Stimulated activated naive CD8-positive, alpha-beta T cell treated with anti-CD3 and anti-CD28 coated beads, Interleukin-15, Interleukin-2, amounts not matched to agents 100 U/mL and 50 U/mL, for 24 hours (primary cell): ENCODE results near the gene DPP4.

ENCODE experiments used
- ATAC-seq: fragments of 150-1000 bp; cut with Tn5 transposase; one replicate; pipeline ENCODE4 v1.10.0; 2021
- DNase-seq: peaks from one replicate; pipeline ENCODE4 v3.0.0; 2021

The DPP4 gene

DNA sequence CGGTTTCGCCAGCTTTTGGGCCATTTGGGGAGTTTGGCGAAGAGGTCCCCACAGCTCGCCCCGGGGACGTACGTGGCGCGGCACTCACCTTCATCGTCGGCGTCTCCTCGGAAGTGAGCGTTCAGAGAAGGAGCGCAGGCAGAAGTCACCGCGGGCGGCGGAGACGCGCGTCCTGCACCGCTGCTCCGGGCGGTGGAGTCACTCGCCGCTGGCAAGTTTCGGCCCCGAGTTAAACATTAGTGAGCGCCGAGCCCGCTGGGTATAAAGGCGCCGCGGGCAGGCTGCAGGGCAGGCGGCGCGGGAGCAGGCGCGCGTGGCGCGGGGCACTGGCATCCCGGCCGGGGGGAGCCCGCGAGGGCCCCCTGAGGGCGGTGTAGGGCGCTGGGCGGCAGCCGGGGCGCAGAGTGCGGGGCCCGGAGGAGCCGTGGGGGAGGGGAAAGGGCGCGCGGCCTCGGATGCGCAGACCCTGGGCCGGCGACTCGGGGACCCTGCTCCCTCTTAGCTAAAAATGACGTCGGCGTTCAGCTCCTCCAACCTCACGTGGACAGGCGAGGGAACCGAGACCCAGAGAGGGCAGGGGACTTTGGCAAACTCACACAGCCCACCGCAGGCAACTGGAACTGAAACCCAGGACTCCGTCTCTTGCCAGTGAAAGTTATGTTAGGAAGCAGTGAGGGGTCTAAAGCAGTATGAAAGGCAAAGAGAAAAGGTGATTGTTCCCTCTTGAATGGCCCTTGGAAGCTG lies at the start of gene DPP4:
Gene DPP4 (minus strand): TSS at position 328 of the 744 bp plus-strand sequence. CDS start 234 bp downstream, at position 94.
- DNase-seq, result peak; percentile 60
- peak; percentile 71 for ATAC-seq

DNA sequence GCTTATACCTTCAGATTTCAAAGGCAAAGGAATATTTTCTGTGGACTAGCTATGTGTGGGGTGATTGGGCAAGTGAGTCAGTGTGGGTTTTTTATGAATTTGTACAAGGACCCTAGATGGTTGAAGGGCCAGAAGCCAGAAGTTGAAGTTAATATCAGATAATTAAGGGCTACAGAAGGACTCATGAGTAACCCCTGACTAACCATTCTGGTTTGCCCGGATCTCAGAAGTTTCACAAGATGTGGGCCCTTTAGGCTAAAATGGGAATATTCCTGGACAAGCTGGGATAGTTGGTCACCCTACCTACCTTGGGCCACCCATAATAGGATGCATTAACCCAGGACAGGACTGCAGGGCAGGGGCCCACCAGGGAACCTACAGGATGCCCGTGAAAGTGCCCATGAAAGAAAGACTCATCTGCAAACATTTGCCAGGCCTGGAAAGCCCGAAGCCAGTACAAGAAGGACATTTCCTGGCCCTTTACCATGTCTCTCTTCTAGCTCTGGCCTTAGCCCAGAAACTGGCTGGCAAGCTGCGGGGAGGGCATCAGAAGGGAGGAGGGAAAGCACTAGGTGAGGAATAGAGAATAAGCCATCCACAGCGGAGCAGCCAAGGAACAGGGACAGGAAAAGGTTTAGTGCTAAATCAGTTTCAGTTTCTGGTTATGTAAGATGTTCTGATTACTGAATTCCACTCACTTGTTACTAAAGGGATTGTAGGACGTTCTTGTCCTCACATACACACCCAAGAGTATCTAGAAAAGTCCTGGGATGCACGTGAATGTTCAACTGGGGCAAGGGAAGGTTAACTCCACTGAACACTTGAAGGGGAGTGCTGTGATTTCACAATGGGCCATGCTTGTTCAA lies 44.4 kb upstream of the DPP4 start:
- DNase-seq (no peak), ATAC-seq (no peak)

DNA sequence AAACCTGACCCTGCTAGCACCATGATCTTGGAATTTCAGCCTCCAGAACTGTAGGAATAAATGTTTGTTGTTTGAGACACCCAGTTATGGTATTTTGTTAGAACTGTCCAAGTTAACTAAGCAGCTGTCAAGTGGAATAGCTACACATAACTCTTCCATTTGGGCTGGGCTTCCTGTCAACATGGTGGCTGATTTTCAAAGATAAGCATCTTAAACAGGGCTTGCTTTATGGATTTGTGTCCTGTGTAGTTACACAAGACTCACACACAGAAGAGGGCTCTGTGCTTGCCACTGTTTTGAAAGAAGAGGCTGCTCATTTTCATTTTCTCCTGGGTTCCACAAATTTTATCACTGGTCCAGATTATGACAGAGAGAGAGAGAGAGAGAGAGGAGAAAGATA lies 42.3 kb upstream of the DPP4 start:
- DNase-seq (no peak), ATAC-seq (no peak)

DNA sequence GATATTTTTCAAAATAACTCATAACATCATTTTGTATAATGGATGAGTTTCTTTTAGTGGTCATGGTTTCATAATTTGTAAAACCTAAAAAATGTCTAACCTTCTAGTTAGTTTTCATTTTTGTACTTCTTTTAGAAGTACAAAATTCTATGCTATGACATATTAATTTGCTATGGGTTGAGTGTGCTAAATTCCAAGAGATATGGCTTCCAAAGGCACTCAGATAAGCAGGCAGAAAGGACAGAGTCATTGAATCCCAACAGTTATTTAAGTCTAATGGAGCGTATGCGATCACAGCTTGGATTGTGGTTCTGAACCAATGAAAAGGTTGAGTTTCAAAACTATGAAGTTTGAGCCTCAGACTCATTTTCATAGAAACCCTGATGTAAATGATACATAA lies 41.1 kb upstream of the DPP4 start:
- DNase-seq, result no peak
- ATAC-seq, result no peak

DNA sequence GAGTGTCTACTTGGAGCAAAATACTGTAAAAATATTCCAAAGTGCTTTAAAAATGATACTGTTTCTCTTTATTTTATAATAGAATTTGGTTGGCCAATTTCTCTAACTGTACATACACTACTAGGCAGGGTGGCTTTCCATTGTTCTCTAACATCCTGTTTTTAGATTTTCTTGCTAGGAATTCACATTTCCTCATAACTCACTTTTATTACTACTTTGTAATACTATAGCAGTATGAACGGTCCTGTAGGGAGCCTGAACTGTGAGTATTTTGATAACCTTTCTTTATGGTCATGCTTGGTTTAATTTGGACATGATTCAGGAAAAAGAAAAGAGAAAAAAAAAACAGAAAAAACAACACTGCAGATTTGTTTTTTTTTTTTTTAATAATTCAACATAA lies 40.3 kb upstream of the DPP4 start:
- no peak for ATAC-seq
- no peak for DNase-seq

DNA sequence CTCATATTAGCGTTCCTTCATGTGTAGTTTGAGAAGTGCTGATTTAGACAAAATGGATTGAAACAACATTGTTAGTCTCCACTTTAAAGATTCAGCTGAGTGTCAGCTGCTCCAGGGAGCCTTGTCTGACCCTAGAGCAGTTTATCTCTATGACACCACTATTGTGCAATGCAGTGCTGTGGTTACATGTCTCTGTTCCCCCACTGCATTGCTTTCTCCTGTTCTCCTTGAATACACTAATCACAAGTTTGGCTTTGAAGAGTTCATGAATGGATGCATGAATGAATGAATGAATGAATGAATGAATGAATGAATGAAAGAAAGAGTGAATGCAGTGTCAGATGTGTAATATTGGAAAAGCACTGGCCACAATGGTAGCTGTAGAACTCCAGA lies 39.8 kb upstream of the DPP4 start:
- DNase-seq, result no peak
- no peak for ATAC-seq

DNA sequence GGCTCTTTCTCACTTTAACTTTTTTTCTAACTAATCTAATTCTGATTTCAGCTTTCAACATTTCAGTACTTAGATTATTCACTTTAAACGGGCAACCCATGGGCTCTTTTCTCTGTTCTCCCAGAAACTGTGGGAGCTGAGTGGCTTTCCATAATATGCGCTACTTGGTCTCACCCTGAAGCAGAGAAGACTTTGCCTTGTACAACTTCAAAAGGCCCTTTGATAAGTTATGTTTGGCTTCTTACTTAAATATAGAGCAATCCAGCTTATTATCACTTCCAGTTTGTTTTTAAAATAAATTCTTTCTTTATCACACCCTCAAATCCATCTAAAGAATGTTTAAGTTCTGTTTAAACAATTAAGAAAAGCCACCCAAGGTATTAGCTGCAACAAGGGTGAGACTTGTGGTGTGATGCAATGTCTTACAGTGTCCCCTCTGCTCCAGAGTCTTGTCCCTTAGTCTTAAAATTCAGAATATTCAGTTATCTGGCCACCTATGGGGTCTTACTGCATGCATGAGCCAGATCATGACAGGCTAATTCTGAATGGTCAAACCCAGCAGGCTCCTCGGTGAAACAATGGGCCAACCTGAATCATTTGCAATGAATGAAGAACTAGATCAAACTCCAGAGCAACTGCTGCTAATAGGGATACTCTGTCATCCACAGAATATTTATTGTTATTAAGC lies 39.2 kb upstream of the DPP4 start:
- DNase-seq (no peak), ATAC-seq (no peak)

DNA sequence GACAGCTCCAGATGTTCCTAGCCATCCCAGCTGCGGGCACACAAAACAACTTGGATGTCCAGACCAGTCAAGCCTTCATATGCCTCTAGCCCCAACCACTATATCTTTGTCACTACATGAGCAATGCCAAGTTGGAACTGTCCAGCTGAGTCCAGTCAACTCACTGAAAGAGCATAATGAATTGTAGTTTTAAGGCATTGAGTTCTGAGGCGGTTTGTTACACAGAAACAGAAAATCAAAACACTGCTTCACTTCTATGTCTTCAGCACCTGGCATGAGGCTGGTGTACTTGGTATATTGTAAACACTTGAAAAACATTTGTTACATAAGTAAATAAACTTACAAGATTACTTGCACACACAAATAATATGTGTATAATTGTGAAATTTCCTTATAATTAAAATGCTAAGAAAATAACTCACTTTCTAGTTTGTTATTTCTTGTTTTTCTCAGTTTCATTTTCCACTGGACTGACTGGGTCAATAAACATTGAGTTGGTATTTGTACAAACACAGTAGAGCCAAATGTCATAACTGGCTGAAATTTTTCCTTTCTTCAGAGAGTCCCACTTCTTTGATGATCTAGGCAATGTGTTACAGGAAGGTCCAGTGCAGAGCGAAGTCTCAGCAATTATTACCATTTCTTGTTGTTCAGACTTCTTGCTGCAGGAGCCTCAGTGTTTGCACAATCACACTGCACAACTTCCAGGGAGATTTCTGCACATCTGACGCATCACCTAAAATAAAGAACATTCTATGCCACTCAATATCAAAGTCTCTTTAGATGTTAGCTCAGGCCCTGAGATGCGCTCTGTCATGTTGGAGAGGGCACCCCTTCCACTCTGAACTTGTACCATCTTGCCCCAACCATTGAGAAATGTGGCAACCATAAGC lies 38.2 kb upstream of the DPP4 start:
- DNase-seq, result no peak
- ATAC-seq, result no peak

DNA sequence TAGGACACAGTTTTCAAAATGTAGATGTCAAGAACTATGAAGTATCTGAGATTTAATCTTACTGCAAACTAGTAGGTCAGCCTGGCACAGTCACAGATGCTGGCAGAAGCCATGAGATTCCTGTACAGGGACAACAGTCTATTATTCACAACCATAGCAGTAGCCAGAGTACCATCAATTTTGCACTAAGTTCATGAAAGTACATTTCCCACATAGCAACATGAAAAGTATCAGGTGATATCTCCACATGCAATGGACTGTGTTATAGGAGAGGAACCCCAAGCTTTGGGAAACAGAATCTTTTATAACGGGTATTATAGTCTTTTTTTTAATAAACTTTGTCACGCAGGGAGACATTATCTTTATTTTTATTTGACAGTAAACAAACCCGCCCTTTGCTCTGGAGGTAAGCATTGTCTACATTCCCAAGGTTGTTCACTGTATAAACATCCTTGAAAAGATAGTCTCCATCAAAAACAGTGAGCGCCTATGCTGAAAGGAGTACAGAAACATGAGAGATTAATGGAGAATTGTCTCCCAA lies 33.4 kb upstream of the DPP4 start:
- no peak for DNase-seq
- no peak for ATAC-seq

DNA sequence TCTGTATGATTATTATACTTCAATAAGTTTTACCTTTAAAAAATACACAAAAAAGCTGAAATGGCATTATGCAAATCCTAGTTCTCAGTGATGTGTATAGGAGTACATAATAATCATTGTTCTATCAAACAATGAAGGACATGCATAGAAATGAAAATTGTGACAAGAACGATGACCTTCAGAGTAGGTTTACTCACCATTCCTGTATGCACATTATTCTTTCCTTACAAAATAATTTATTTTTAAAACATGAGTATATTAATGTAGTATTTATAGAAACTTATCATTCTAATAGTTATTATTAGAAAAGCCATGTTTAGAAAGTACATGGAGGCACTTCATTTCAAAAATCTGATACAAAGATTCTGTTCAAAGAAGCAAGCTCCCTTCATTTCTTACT lies 32.7 kb upstream of the DPP4 start:
- ATAC-seq (no peak), DNase-seq (no peak)

DNA sequence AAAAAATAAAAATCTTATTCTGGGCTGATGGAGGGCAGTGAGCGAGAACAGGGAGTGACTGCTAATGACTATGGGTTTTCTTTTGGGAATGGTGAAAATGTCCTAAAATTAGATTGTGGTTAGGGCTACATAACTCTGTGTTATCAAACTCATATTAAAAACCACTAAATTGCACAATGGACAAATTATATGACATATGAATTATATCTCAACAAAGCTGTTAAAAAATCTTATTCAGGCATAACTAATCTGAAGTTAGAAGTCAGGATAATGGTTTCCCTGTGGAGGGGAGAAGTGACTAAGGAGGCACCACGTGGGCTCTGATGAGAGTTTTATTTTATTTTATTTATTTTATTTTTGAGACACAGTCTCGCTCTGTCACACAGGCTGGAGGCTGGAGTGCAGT lies 32.1 kb upstream of the DPP4 start:
- DNase-seq, result no peak
- no peak for ATAC-seq

DNA sequence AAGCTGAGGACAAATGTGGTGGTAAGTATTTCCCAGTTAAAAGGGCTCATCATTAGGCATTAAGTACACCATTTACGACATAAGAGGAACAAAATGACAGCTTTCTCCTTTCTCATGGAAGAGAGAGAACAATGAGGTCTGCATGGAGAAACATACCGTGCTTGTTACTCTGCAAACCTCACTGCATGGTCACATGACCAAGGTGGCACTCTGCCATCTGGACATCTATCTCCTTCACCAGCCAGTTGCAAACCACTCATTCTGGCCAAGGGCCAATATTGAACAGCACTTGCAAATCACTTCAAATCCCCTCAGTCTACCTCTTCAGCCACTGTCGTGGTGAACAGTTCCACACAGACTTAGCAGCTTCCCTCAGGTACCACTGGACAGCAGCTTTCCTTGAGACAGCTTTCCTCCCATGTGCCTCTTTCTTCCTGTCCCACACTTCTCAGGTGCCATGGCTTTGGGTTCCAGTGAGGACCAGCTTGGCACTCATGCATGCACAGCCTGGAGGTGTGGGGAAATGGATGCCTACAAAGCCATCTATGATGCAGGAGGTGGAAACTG lies 29.5 kb upstream of the DPP4 start:
- DNase-seq (no peak), ATAC-seq (no peak)

DNA sequence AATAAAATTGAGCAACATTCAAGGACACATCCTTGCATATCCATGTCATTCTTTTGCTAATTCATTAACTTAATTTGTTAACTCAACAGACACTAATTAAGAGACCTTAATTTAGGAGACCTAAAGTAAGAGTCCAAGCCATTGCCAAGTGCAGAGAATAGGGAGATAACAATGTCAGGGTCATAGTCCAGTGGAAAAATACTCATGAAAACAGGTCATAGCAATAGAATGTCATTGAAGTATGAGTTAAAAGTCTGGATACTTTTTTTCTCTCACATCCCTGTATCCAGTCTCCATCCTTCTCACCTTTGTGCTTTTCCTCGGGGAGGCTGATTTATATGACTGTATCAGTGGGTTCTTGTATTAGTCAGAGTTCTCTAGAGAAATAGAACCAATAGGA lies 26.6 kb upstream of the DPP4 start:
- ATAC-seq, result no peak
- DNase-seq, result no peak

DNA sequence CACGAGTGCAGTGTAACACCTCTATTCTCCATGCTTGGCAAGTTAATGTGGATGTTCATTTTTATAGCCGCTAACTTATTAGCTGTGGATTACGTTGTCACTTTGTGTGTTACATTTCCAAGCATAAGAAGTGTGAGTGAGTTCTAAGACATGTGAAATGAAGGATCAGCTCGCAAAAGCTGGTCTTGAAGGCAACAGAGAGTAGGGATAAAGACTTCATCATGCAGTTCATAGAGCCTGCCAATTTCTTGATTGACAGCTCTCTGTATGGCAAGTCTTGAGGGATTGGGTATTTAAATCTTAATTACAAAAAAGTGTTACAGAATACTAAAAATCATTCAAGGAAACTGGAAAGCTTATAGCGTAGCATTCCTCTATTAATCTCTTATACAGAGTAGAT lies 25.8 kb upstream of the DPP4 start:
- ATAC-seq (no peak), DNase-seq (no peak)

DNA sequence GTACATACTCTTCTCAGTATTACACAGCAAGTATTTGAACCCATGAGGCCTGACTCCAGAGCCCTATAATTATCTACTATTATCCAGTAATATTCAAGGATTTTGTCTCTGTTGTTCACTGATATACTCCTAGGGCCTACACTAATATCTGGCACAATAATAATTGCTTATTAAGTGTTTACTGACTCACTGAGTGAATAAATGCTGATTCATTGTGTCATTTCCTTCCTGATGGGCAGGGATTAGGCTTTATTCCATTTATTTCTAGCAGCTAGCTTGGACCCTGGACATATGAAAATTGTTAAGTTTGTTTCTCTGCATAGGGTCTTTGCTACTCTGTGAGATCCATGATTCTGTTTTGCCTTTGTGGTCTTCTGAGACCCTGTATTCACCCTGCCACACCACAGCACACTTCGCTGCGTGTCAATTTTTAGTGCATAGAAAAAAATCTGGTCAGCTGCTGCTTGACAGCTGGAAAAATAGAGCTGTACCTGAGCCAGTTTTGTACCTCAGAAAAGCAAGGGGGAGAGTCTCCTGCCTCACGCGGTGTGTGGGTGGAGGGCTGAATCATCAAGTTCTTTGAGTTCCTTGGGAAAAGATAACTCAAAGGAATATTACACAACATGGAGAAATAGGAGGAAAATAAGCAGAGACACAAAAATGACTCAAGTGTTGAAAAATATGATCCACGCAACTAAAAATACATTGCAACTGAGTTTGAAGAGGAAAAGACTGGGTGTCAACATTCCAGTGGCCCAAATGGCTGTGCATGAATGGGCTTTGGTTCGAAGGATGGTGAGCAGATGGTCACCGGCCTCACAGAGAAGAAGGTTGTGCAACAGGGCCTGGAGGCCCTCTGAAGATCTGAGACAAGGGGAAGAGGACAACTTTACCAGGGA lies 18.9 kb upstream of the DPP4 start:
- no peak for ATAC-seq
- DNase-seq, result no peak

DNA sequence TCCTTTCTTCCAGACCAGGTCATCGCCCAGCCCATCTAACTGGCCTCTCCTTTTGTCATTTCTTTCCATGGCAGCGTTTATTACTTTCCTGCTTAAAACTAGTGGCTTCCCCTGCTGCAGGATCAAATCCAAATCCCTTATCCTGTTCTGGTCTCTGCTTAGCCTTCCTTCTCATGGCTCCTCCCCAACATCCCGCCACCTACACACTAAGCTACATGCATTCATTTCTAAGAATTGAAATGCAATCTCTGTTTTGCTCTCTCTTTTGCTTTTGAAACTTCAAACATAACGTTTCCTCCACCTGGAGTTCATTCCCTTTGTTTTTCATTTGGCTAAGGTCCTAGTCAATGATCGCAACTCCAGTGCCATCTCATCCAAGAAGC lies 18.0 kb upstream of the DPP4 start:
- no peak for DNase-seq
- no peak for ATAC-seq

DNA sequence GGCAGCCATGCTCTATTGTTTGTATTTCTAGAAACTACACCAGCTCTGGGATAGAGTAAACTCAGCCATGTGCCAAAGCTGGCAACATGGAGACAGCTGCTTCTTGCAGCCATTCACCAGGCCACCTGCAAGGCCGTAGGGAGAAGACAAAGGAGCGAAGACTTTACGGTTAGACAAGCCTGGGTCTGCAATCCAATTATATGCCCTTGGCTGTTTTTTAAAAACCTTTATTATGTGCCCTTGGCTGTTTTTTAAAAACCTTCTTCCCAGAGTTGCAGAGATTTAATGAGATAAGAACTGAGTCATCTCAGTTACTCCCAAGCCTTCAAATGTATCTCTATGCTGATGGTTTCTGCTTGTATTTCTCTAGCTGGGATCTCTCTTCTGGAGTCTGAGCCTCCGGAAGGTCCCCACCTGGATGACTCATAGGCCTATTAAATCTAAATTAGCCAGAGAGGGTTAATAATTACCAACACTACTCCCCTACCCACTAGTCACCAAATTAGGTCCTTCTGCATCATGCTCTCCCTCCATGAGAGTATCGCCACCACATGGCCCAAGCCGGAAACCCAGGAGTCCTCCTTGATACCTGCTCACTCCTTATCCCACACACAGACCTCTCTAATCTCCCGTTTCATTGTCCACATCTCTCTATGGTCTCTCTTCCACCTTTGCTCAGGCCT lies 17.5 kb upstream of the DPP4 start:
- DNase-seq (no peak), ATAC-seq (no peak)

DNA sequence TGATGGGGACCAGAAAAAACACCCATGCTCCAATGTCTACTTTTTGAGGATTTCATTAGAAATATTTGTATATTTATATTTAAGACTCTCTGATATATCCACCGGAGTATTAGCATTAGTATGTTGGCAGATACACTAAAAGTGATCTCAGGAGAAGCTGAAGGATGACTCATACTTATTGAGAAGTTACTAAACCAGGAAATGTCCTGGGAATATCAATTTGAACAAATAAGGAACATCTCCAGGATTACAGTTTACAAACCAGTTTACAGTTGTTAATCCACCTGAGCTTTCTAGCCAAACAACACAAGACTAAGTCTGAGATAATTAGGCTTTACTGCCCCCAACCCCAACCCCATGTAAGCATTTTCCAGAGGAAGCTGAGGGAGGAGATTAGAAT lies 16.1 kb upstream of the DPP4 start:
- ATAC-seq (no peak), DNase-seq (no peak)

DNA sequence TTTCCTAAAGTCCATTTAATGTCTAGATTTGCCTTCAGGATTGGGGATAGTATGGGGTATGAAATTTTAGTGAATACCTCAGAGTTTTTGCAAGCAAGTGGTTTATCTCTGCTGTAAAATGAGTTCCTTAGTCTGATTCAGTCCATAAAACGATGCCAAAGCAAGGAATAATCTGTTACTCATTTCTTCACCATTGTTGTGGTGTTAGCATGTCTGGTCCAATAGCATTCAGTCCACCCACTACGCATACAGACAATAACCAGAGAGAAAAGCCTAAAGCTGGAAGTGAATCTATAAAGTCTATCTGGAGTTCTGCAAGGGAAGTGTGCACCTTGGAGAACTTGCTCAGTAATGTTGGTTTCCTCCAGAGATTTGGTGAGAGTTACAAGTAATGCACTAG lies 12.9 kb upstream of the DPP4 start:
- DNase-seq (no peak), ATAC-seq (no peak)
